Astrocyte (in vitro differentiated cells and primary cell): ENCODE measurements around the gene TWNK.

ENCODE experiments used
- EZH2 ChIP-seq: IDR thresholded peaks from 2 replicates; pipeline ENCODE4 v1.6.1; 2012; ENCODE audit warnings: mild to moderate bottlenecking, low read length, inconsistent platforms; ENCODE audit not compliant: insufficient read depth
- TF ChIP-seq, protein P1 (sequence below): IDR thresholded peaks from 2 replicates; pipeline ENCODE4 v1.5.1; 2011; ENCODE audit warnings: low read depth, mild to moderate bottlenecking, inconsistent platforms, low read length, moderate library complexity; ENCODE audit not compliant: insufficient read depth

DNA sequence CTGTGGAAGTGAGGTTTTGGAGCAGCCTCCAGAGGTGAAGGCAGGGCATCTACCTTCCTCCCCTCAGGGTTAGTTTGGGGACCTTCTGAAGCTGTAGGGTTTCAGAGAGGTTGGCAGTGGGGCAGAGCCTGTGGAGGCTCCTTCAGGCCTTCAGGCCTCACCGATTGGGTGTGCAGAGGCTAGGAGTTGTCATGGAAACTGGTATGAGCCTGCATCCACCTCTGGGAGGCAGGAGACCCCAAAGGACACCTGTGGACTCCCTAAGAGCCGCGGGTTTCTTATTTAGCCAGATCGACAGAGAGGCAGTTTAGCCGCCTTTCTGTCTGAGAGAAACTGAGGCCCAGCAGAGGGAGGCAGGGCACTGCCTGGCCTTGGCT lies 14.3 kb downstream of the TWNK start:
- TF ChIP-seq, protein P1, sequence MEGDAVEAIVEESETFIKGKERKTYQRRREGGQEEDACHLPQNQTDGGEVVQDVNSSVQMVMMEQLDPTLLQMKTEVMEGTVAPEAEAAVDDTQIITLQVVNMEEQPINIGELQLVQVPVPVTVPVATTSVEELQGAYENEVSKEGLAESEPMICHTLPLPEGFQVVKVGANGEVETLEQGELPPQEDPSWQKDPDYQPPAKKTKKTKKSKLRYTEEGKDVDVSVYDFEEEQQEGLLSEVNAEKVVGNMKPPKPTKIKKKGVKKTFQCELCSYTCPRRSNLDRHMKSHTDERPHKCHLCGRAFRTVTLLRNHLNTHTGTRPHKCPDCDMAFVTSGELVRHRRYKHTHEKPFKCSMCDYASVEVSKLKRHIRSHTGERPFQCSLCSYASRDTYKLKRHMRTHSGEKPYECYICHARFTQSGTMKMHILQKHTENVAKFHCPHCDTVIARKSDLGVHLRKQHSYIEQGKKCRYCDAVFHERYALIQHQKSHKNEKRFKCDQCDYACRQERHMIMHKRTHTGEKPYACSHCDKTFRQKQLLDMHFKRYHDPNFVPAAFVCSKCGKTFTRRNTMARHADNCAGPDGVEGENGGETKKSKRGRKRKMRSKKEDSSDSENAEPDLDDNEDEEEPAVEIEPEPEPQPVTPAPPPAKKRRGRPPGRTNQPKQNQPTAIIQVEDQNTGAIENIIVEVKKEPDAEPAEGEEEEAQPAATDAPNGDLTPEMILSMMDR: no peak
- TF ChIP-seq EZH2: no peak
